Fibroblast of lung (primary cell): ENCODE data around the gene CNNM2.

ENCODE experiments used
- EZH2 ChIP-seq: IDR thresholded peaks from 2 replicates; pipeline ENCODE4 v1.5.1; 2012; ENCODE audit warnings: low read length, control low read depth, mild to moderate bottlenecking; ENCODE audit errors: missing control alignments
- TF ChIP-seq, protein P1 (sequence below), 2 donors: IDR thresholded peaks in 1 of 2; conservative IDR thresholded peaks in 1 of 2; 1 replicate in 1 of 2; 2 replicates in 1 of 2; pipeline ENCODE4 v1.5.1; 2011 to 2012; ENCODE audit warnings: low read length in 2 of 2, control low read depth in 1 of 2, inconsistent platforms in 1 of 2, low read depth in 1 of 2, mild to moderate bottlenecking in 1 of 2

DNA sequence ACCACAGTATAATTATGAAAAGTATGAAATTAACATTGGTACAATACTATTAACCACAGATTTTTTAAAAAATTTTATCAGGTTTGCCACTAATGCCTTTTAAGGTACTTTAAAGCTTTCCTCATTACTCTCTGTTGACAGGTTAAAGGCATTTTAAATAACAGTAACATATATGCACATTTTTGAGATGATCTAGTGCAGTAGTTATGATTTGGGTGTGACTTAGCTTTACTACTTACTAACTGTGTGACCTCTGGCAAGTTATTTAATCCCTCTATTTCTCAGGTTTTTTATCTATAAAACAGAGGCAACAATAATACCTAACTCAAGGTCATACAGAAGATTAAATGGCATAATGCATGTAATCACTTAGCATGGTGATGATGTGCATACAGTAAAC, 180.1 kb downstream of the CNNM2 start:
- TF ChIP-seq, protein P1, sequence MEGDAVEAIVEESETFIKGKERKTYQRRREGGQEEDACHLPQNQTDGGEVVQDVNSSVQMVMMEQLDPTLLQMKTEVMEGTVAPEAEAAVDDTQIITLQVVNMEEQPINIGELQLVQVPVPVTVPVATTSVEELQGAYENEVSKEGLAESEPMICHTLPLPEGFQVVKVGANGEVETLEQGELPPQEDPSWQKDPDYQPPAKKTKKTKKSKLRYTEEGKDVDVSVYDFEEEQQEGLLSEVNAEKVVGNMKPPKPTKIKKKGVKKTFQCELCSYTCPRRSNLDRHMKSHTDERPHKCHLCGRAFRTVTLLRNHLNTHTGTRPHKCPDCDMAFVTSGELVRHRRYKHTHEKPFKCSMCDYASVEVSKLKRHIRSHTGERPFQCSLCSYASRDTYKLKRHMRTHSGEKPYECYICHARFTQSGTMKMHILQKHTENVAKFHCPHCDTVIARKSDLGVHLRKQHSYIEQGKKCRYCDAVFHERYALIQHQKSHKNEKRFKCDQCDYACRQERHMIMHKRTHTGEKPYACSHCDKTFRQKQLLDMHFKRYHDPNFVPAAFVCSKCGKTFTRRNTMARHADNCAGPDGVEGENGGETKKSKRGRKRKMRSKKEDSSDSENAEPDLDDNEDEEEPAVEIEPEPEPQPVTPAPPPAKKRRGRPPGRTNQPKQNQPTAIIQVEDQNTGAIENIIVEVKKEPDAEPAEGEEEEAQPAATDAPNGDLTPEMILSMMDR (conservative IDR thresholded peaks at IDR 0.05 in 1 of 2, IDR thresholded peaks at IDR 0.05 in 1 of 2; ENCODE audit: low read depth in 1 of 2, low read length in 2 of 2), result no peak
- no peak for TF ChIP-seq EZH2
